Kidney (tissue), 14 donors: ENCODE data around the gene PGAP2. TPM values are rescaled to one million over a fixed set of nuclear protein-coding genes. Genes with fewer than 3 reads are reported as not detected.

Experiments
- DNase-seq, 5 donors: peaks; one replicate each; pipeline ENCODE4 v3.0.0-alpha.2; 2013 to 2020
- FAIRE-seq: peaks from 2 replicates; lab custom pipeline; 2012; peaks lifted over from hg19 to GRCh38; lab: Jason Lieb, UNC
- H3K27ac ChIP-seq, 2 donors: one replicate each; pipeline ENCODE4 v1.7.0; 2013; ENCODE audit warnings: low read depth in 2 of 2, low read length in 2 of 2, inconsistent platforms in 1 of 2
- H3K27me3 ChIP-seq: one replicate; pipeline ENCODE4 v1.7.1; 2013; ENCODE audit warnings: low read length, inconsistent platforms; ENCODE audit not compliant: control insufficient read depth, insufficient read depth
- H3K36me3 ChIP-seq, 3 donors: one replicate each; pipeline versions ENCODE4 v1.7.0 to v1.7.1; 2013; ENCODE audit warnings: low read length in 3 of 3, control low read depth in 1 of 3, inconsistent platforms in 1 of 3; ENCODE audit not compliant: insufficient read depth in 3 of 3, control insufficient read depth in 2 of 3
- H3K4me1 ChIP-seq, 3 donors: one replicate each; pipeline versions ENCODE4 v1.7.0 to v1.7.1; 2013; ENCODE audit warnings: low read length in 3 of 3, inconsistent platforms in 1 of 3, low read depth in 1 of 3; ENCODE audit not compliant: control insufficient read depth in 2 of 3, insufficient read depth in 2 of 3
- H3K4me3 ChIP-seq, 3 donors: one replicate each; pipeline versions ENCODE4 v1.7.0 to v1.8.1; 2013; ENCODE audit warnings: low read length in 3 of 3, control low read depth in 1 of 3, inconsistent platforms in 1 of 3
- H3K9ac ChIP-seq, 3 donors: one replicate each; pipeline versions ENCODE4 v1.7.0 to v1.7.1; 2013; ENCODE audit warnings: low read length in 3 of 3, control low read depth in 1 of 3, inconsistent platforms in 1 of 3
- H3K9me3 ChIP-seq, 3 donors: one replicate each; pipeline versions ENCODE4 v1.7.0 to v1.7.1; 2013; ENCODE audit warnings: low read length in 3 of 3, control low read depth in 1 of 3, inconsistent platforms in 1 of 3; ENCODE audit not compliant: control insufficient read depth in 2 of 3, insufficient read depth in 1 of 3
- CTCF ChIP-seq: IDR thresholded peaks from 3 replicates; pipeline ENCODE4 v1.5.1; 2012; ENCODE audit warnings: mild to moderate bottlenecking, moderate library complexity, borderline replicate concordance; ENCODE audit not compliant: insufficient read depth; ENCODE audit errors: extremely low read depth
- intact Hi-C: fragments of 100-400 bp; cut with DNase I; formaldehyde crosslinking; loops from one replicate; pipeline ENCODE4 v1.11.1; 2022
- polyA plus RNA-seq: library from polyadenylated mRNA; stranded (reverse); fragments of 350-450 nt; fragmentation: Illumina TruSeq; extraction: RNeasy Lipid Tissue Mini Kit (QIAGEN cat#74804); gene quantifications from one replicate; pipeline ENCODE4 v1.2.3, GENCODE V29; 2014; ENCODE audit warnings: low read depth, low replicate concordance; ENCODE audit not compliant: insufficient read depth
- total RNA-seq: library from RNA; stranded (reverse); fragmentation: NEBNext Ultra II Directional; extraction: Animal tissue kit (Norgen Biotek cat#: 25700); gene quantifications from one replicate; pipeline ENCODE4 v1.2.1, GENCODE V29; 2021
- donor health status: control.
- donor health status: control.
- donor health status: control.
- donor health status: control.
- donor health status: control.
- donor health status: DM: yes; HTN: yes; CAD: no.
- donor health status: Normal renal cell carcinoma (clear cell type).

Gene PGAP2
- total and polyA plus RNA-seq, 2 donors from 2014 or later: 17.5 to 19.5 TPM

GRCh38 chr11:3866206-3866605 lies 57.8 kb downstream of the PGAP2 start:
- H3K27me3 ChIP-seq: no peaks in the 10 kb centered on the region
- H3K9ac ChIP-seq: no peak overlapping the region
- H3K36me3 ChIP-seq: no peaks in the 10 kb centered on the region
- intact Hi-C loops: no loop called here
- DNase-seq (no peak), FAIRE-seq (no peak)
- TF ChIP-seq CTCF: no peak
- no peak overlapping the region for H3K4me3 ChIP-seq
- no peaks in the 10 kb centered on the region for H3K9me3 ChIP-seq
- no peak overlapping the region for H3K27ac ChIP-seq
- peaks cover 0 to 17% (median 16%) of the 10 kb centered on the region in 3 donors for H3K4me1 ChIP-seq

DNA sequence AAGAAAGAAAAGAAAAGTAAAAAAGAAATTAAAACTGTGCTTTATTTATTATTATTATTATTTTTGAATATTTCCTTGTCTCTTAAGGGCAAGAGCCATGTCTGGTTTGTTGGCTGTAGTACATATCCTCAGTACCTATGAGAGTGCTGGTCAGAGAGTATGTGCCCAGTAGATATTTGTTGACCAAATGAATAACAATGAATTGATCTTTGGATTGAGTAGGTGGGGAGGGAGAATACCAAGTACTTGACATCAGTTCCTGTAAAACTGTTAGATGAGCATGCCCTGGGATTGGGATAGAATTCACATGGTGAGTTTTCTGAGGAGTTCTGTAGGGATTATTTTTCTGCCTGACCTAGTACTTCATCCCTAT lies 58.5 kb downstream of the PGAP2 start:
- Histone ChIP-seq H3K36me3 (no peaks in the 10 kb centered on the region), H3K4me3 (no peak overlapping the region), H3K9ac (no peak overlapping the region), H3K9me3 (no peaks in the 10 kb centered on the region), H3K27ac (no peak overlapping the region), H3K4me1 (peaks cover 0 to 18% (median 16%) of the 10 kb centered on the region in 3 donors), H3K27me3 (no peaks in the 10 kb centered on the region)
- FAIRE-seq (no peak), DNase-seq (no peak)
- no peak for TF ChIP-seq CTCF
- intact Hi-C loops: no loop called here

DNA sequence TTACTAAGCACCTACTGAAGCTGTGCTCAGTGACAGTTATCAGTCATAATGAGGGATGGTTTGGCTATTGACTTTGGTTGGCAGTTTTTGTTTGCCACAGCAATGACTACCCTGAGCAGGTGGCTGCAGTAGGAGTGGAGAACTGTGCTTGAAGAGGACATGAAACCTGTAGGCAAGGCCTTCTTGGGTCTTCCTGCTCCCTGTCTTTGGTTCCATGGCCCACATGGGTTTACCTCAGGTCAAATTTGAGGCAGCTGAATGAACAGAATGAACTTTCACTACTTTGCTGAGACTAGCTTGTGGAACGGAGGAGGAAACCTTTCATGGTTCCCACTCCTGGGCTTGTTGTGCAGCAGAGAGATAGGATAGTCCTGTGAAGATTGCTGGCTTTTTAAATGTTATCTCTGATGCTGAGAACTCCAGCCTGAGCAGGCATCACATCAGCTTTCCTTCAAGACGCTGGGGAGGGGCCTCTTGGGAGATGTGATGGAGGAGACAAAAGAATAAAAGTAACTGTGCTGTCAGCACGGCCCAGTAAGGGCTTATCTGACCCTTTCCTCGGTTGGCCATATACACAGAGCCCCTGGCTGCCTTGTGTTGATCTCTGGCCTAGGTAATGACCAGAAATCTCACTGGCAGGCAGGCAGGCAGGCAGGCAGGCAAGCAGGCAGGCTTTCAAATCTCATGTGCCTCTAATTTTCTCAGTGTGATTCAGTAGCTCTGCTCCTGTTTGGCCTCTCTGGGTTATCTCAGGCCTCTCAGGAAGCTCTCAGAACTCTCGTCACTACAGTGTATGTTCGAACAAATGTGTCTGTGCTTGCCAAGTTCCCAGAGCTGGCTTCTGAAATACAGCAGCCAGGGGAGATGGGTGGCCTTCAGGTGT lies 59.1 kb downstream of the PGAP2 start:
- intact Hi-C loops: no loop called here
- no peak overlapping the region for H3K9ac ChIP-seq
- FAIRE-seq (no peak), DNase-seq (no peak)
- H3K9me3 ChIP-seq: no peaks in the 10 kb centered on the region
- H3K36me3 ChIP-seq: no peaks in the 10 kb centered on the region
- no peak overlapping the region for H3K4me3 ChIP-seq
- H3K4me1 ChIP-seq: peaks cover 0 to 18% (median 16%) of the 10 kb centered on the region in 3 donors
- TF ChIP-seq CTCF: no peak
- no peaks in the 10 kb centered on the region for H3K27me3 ChIP-seq
- H3K27ac ChIP-seq: peak overlapping the region in 1 of 2 donors; percentile 62
